Adrenal gland (tissue), 12 donors: ENCODE results near the gene SOCS6. TPM values are rescaled to one million over a fixed set of nuclear protein-coding genes. Genes with fewer than 3 reads are reported as not detected.
"Not testable (repeated sequence)": the region's sequence is repeated elsewhere in the genome, so short reads cannot be mapped to it uniquely, and the experiment has no call there.

Experiments used
- DNase-seq, 7 donors: peaks; one replicate each; pipeline ENCODE4 v3.0.0-alpha.2; 2019 to 2020
- H3K27ac ChIP-seq, 5 donors: fragments of 200-600 bp; sonication (generic) in 4 of 5; 1 replicate in 3 of 5; 2 replicates in 2 of 5; pipeline versions ENCODE4 v1.5.1 to v1.8.0; 2016 to 2020; ENCODE audit warnings: mild to moderate bottlenecking in 1 of 5
- H3K27me3 ChIP-seq: fragments of 200-600 bp; 2 replicates; pipeline ENCODE4 v1.8.0; 2021
- H3K36me3 ChIP-seq, 2 donors: fragments of 200-600 bp; replicated peaks in 1 of 2; 1 replicate in 1 of 2; 2 replicates in 1 of 2; pipeline versions ENCODE4 v1.5.1 to v1.8.0; 2018 to 2022
- H3K4me1 ChIP-seq, 2 donors: fragments of 200-600 bp; replicated peaks in 1 of 2; 1 replicate in 1 of 2; 2 replicates in 1 of 2; pipeline versions ENCODE4 v1.5.1 to v1.8.0; 2018 to 2021
- H3K4me3 ChIP-seq, 4 donors: fragments of 200-600 bp; sonication (generic) in 3 of 4; one replicate each; pipeline ENCODE4 v1.5.1; 2016 to 2018
- H3K9me3 ChIP-seq, 3 donors: fragments of 200-600 bp; sonication (generic) in 1 of 3; replicated peaks in 1 of 3; 1 replicate in 2 of 3; 2 replicates in 1 of 3; pipeline versions ENCODE4 v1.5.1 to v1.8.0; 2016 to 2021
- CTCF ChIP-seq, 6 experiments: fragments of 450-650 bp in 4 of 6; fragments of 200-600 bp in 2 of 6; sonication (generic) in 1 of 6; IDR thresholded peaks; 1 replicate in 5 of 6; 2 replicates in 1 of 6; pipeline versions ENCODE4 v1.5.1 to v1.8.0; 2016 to 2021; ENCODE audit warnings: antibody characterized with exemption in 6 of 6, mild to moderate bottlenecking in 2 of 6, moderate library complexity in 1 of 6
- POLR2A ChIP-seq, 2 donors: fragments of 450-650 bp; IDR thresholded peaks; one replicate each; pipeline ENCODE4 v1.6.1; 2017; ENCODE audit warnings: antibody characterized with exemption in 2 of 2, mild to moderate bottlenecking in 2 of 2, moderate library complexity in 1 of 2
- WGBS, 4 donors: extraction: QIAGEN DNeasy Blood & Tissue Kit in 2 of 4; methylation state at CpG; one replicate each; pipeline versions ENCODE4 v1.1.5 to v1.1.7; 2013 to 2017; 5-methylcytosine and 5-hydroxymethylcytosine counted together
- intact Hi-C, 2 donors: fragments of 100-400 bp; cut with DNase I; formaldehyde crosslinking; loops; one replicate each; pipeline versions ENCODE4 v1.14.1 to v1.15.0; 2022 to 2023
- polyA plus RNA-seq, 3 donors: library from polyadenylated mRNA; stranded (reverse); fragments of 200-250 nt in 2 of 3; fragments of 350-450 nt in 1 of 3; fragmentation: Illumina TruSeq in 1 of 3; extraction: RNeasy Lipid Tissue Mini Kit (QIAGEN cat#74804) in 1 of 3; gene quantifications; one replicate each; pipeline ENCODE4 v1.2.3, GENCODE V29; 2013 to 2014
- total RNA-seq, 9 donors: library from RNA; depleted of rRNA in 4 of 9; stranded (reverse); fragments of >200 nt in 4 of 9; fragments of 120-200 nt in 1 of 9; fragmentation: NEBNext Ultra II Directional in 1 of 9; extraction: Animal tissue kit (Norgen Biotek cat#: 25700) in 1 of 9; gene quantifications; one replicate each; pipeline versions ENCODE4 v1.1.0 to v1.2.4, GENCODE V29; 2013 to 2023
- donor health status: healthy with polysubstance abuse.
- donor health status: Bipolar disorder and iron deficiency.
- donor health status: DM: yes; HTN: yes; CAD: no.
- donor health status: DM: no; HTN: no; CAD: no.
- donor health status: DM: no; HTN: no; CAD: no.
- donor health status: DM: yes; HTN: yes; CAD: no.

The SOCS6 gene
- total and polyA plus RNA-seq, 12 donors, result 4.3 to 25.5 (median 17.4) TPM

- Histone ChIP-seq H3K4me1 (no peaks in the 10 kb centered on the region), H3K27ac (no peak overlapping the region), H3K36me3 (no peaks in the 10 kb centered on the region), H3K4me3 (no peak overlapping the region), H3K9me3 (no peaks in the 10 kb centered on the region), H3K27me3 (no peaks in the 10 kb centered on the region)
- WGBS, 4 donors, result 63 to 75% (median 71%) methylated on average over 5 of the region's 5 CpGs
- intact Hi-C loops, result no loop called here
- TF ChIP-seq CTCF (IDR thresholded peaks at IDR 0.05) (no peak), POLR2A (IDR thresholded peaks at IDR 0.05) (no peak)
- DNase-seq, result no peak
These were observed 39.7 kb upstream of the SOCS6 start for GRCh38 chr18:70249118-70249517.

- H3K4me1 ChIP-seq, H3K27ac ChIP-seq, H3K36me3 ChIP-seq, H3K4me3 ChIP-seq, intact Hi-C loops, H3K9me3 ChIP-seq, H3K27me3 ChIP-seq, DNase-seq: not testable (repeated sequence)
- WGBS, 4 donors, result 95 to 97% (median 97%) methylated on average over 18 of the region's 18 CpGs
These were observed 39.0 kb upstream of the SOCS6 start for GRCh38 chr18:70249861-70250260.

GRCh38 chr18:70250781-70251180 lies 38.1 kb upstream of the SOCS6 start:
- H3K27ac ChIP-seq, result no peak overlapping the region
- H3K4me1 ChIP-seq, result no peaks in the 10 kb centered on the region
- no peak for DNase-seq
- no peaks in the 10 kb centered on the region for H3K9me3 ChIP-seq
- no peaks in the 10 kb centered on the region for H3K36me3 ChIP-seq
- intact Hi-C loops, result no loop called here
- H3K27me3 ChIP-seq, result no peaks in the 10 kb centered on the region
- H3K4me3 ChIP-seq, result no peak overlapping the region
- WGBS, 4 donors, result 86 to 88% (median 87%) methylated on average over 12 of the region's 12 CpGs
- TF ChIP-seq POLR2A (IDR thresholded peaks at IDR 0.05) (no peak), CTCF (IDR thresholded peaks at IDR 0.05) (no peak)

- Histone ChIP-seq H3K9me3 (no peaks in the 10 kb centered on the region), H3K4me3 (no peak overlapping the region), H3K27me3 (no peaks in the 10 kb centered on the region), H3K4me1 (peaks cover 0 to 7% of the 10 kb centered on the region in 2 donors), H3K36me3 (no peaks in the 10 kb centered on the region), H3K27ac (no peak overlapping the region)
- DNase-seq, result no peak
- no peak for TF ChIP-seq POLR2A (IDR thresholded peaks at IDR 0.05)
- TF ChIP-seq CTCF (IDR thresholded peaks at IDR 0.05), result no peak
- 56 to 63% (median 61%) methylated on average over 5 of the region's 5 CpGs for WGBS, 4 donors
- intact Hi-C loops, result no loop called here
These were observed 32.7 kb upstream of the SOCS6 start for GRCh38 chr18:70256184-70256583.

GRCh38 chr18:70256994-70257393 lies 31.9 kb upstream of the SOCS6 start:
- TF ChIP-seq POLR2A (IDR thresholded peaks at IDR 0.05) (no peak), CTCF (IDR thresholded peaks at IDR 0.05) (no peak)
- Histone ChIP-seq H3K4me1 (peaks cover 0 to 7% of the 10 kb centered on the region in 2 donors), H3K4me3 (no peak overlapping the region), H3K9me3 (no peaks in the 10 kb centered on the region), H3K27me3 (no peaks in the 10 kb centered on the region), H3K27ac (peak overlapping the region in 1 of 5 donors; percentile 45), H3K36me3 (no peaks in the 10 kb centered on the region)
- intact Hi-C loops, result no loop called here
- DNase-seq, result peak in 6 of 7 donors; percentile 24 to 52 (median 37)
- WGBS, 4 donors, result 30 to 45% (median 36%) methylated on average over 4 of the region's 4 CpGs
